PC-9 (cell line): ENCODE results near the gene ACER3.

Source experiments
- EZH2 ChIP-seq: fragments of 200-600 bp; sonication (generic); IDR thresholded peaks from 2 replicates; pipeline ENCODE4 v1.8.0; 2017; ENCODE audit warnings: antibody characterized with exemption, low read depth
- TF ChIP-seq, protein P1 (sequence below): fragments of 200-600 bp; sonication (generic); conservative IDR thresholded peaks from 2 replicates; pipeline ENCODE4 v1.6.1; 2017; ENCODE audit warnings: mixed run types, antibody characterized with exemption, mild to moderate bottlenecking, moderate library complexity

DNA sequence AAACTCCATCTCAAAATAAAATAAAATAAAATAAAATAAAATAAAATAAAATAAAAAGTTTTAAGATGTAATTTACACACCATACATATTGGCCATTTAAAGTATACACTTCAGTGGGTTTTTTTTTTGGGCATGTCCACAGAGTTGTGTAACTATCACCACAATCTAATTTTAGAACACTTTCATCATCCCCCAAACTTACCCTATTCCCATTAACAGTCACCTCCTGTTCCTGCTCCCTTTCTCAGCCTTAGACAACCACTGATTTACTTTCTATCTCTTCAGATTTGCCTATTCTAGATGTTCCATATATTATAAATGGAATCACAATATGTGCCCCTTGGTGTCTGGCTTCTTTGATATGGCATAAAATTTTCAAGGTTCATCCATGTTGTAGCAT lies 4.6 kb upstream of the ACER3 start:
- TF ChIP-seq, protein P1, sequence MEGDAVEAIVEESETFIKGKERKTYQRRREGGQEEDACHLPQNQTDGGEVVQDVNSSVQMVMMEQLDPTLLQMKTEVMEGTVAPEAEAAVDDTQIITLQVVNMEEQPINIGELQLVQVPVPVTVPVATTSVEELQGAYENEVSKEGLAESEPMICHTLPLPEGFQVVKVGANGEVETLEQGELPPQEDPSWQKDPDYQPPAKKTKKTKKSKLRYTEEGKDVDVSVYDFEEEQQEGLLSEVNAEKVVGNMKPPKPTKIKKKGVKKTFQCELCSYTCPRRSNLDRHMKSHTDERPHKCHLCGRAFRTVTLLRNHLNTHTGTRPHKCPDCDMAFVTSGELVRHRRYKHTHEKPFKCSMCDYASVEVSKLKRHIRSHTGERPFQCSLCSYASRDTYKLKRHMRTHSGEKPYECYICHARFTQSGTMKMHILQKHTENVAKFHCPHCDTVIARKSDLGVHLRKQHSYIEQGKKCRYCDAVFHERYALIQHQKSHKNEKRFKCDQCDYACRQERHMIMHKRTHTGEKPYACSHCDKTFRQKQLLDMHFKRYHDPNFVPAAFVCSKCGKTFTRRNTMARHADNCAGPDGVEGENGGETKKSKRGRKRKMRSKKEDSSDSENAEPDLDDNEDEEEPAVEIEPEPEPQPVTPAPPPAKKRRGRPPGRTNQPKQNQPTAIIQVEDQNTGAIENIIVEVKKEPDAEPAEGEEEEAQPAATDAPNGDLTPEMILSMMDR = no peak
- TF ChIP-seq EZH2 = no peak
